GM12878 (cell line): ENCODE data around the gene RAET1G. TPM values are rescaled to one million over a fixed set of nuclear protein-coding genes. Genes with fewer than 3 reads are reported as not detected.
"Not testable (repeated sequence)": the region's sequence is repeated elsewhere in the genome, so short reads cannot be mapped to it uniquely, and the experiment has no call there.

Experiments used
- ATAC-seq: fragments of 200-7000 bp; cut with Tn5 transposase; 3 replicates; pipeline ENCODE4 v1.9.1; 2020; ENCODE audit warnings: mild to moderate bottlenecking, moderate library complexity
- BruUV-seq: library from RNA; stranded (reverse); fragments of 400-500 nt; replicated peaks from 2 replicates; lab custom pipeline; 2021; lab: Mats Ljungman, UMichigan
- CTCF ChIA-PET: fragments of 300-600 bp; sonication (Branson Sonifier 250); formaldehyde crosslinking; extraction: SDS; loops from one replicate; lab custom pipeline; 2021; ENCODE audit warnings: inconsistent platforms; lab: Yijun Ruan, JAX
- POLR2A ChIA-PET: fragments of 350-600 bp; formaldehyde crosslinking; extraction: SDS; loops from one replicate; lab custom pipeline; 2021; ENCODE audit warnings: inconsistent platforms; lab: Charles Lee
- RAD21 ChIA-PET: fragments of 300-600 bp; sonication (Branson Sonifier 250); formaldehyde crosslinking; loops from one replicate; lab custom pipeline; 2023; ENCODE audit warnings: antibody characterized with exemption; ENCODE audit not compliant: unreplicated experiment; lab: Charles Lee
- SMC1A ChIA-PET: fragments of 300-600 bp; sonication (Branson Sonifier 250); formaldehyde crosslinking; loops from one replicate; lab custom pipeline; 2023; ENCODE audit not compliant: unreplicated experiment, uncharacterized antibody; lab: Charles Lee
- DNase-seq: peaks from one replicate; pipeline ENCODE4 v3.0.0-alpha.2; 2011; ENCODE audit warnings: low read depth, low spot score
- FAIRE-seq: peaks from 3 replicates; lab custom pipeline; 2011; peaks lifted over from hg19 to GRCh38; lab: Jason Lieb, UNC
- H2AFZ ChIP-seq: 2 replicates; pipeline ENCODE4 v1.6.0; 2011; ENCODE audit warnings: low read depth, low read length, control low read depth; ENCODE audit not compliant: control insufficient read depth
- H3K27ac ChIP-seq: 2 replicates; pipeline ENCODE4 v1.5.1; 2011; ENCODE audit warnings: control low read depth; ENCODE audit not compliant: control insufficient read depth, insufficient read depth
- H3K27me3 ChIP-seq, 2 experiments: replicated peaks in 1 of 2; 2 replicates each; pipeline versions ENCODE4 v1.6.0 to v1.6.1; 2011; ENCODE audit warnings: low read length in 1 of 2; ENCODE audit not compliant: control insufficient read depth in 2 of 2, insufficient read depth in 2 of 2
- H3K36me3 ChIP-seq, 2 experiments: 2 replicates each; pipeline ENCODE4 v1.5.1; 2011; ENCODE audit warnings: low read length in 1 of 2; ENCODE audit not compliant: control insufficient read depth in 2 of 2, insufficient read depth in 2 of 2
- H3K4me1 ChIP-seq: 2 replicates; pipeline ENCODE4 v1.6.1; 2011; ENCODE audit warnings: mild to moderate bottlenecking, low read length, moderate library complexity, mixed read lengths; ENCODE audit not compliant: control insufficient read depth, insufficient read depth
- H3K4me2 ChIP-seq: 2 replicates; pipeline ENCODE4 v1.6.0; 2011; ENCODE audit warnings: control low read depth; ENCODE audit not compliant: control insufficient read depth, insufficient read depth
- H3K4me3 ChIP-seq: fragments of 200-600 bp; sonication (generic); 2 replicates; pipeline ENCODE4 v1.5.1; 2016
- H3K79me2 ChIP-seq: 2 replicates; pipeline ENCODE4 v1.6.0; 2011; ENCODE audit warnings: low read length; ENCODE audit not compliant: control insufficient read depth, insufficient read depth
- H3K9ac ChIP-seq: 2 replicates; pipeline ENCODE4 v1.8.0; 2011; ENCODE audit warnings: low read length, control low read depth, mixed read lengths; ENCODE audit not compliant: control insufficient read depth, insufficient read depth
- H3K9me3 ChIP-seq: replicated peaks from 3 replicates; pipeline ENCODE4 v1.5.1; 2011; ENCODE audit warnings: mild to moderate bottlenecking, low read length; ENCODE audit not compliant: control insufficient read depth, insufficient read depth
- H4K20me1 ChIP-seq: 2 replicates; pipeline ENCODE4 v1.6.0; 2011; ENCODE audit not compliant: control insufficient read depth, insufficient read depth
- BACH1 ChIP-seq: fragments of 450-650 bp; IDR thresholded peaks from 2 replicates; pipeline ENCODE4 v1.6.1; 2017; ENCODE audit warnings: mild to moderate bottlenecking, borderline replicate concordance
- HDAC2 ChIP-seq: fragments of 200-600 bp; sonication (generic); IDR thresholded peaks from 2 replicates; pipeline ENCODE4 v1.6.1; 2017
- NFYA ChIP-seq: IDR thresholded peaks from 2 replicates; pipeline ENCODE4 v1.6.1; 2011; ENCODE audit warnings: low read depth, mild to moderate bottlenecking, low read length, improper control_type of control experiment, borderline replicate concordance
- RAD21 ChIP-seq: IDR thresholded peaks from 2 replicates; pipeline ENCODE4 v1.6.1; 2011; ENCODE audit warnings: mild to moderate bottlenecking, low read depth, low read length, moderate library complexity; ENCODE audit not compliant: insufficient read depth
- STAT3 ChIP-seq: IDR thresholded peaks from 2 replicates; pipeline ENCODE4 v1.6.1; 2011; ENCODE audit warnings: low read depth, low read length, improper control_type of control experiment
- SUPT20H ChIP-seq: IDR thresholded peaks from 2 replicates; pipeline ENCODE4 v1.6.1; 2011; ENCODE audit warnings: low read depth, mild to moderate bottlenecking, low read length, moderate library complexity, borderline replicate concordance; ENCODE audit not compliant: control insufficient read depth
- TBL1XR1 ChIP-seq: IDR thresholded peaks from 2 replicates; pipeline ENCODE4 v1.6.1; 2012; ENCODE audit warnings: low read depth, low read length, improper control_type of control experiment
- WGBS: methylation state at CpG from one replicate; pipeline ENCODE4 v1.1.6; 2016; ENCODE audit warnings: low lambda C conversion rate; ENCODE audit not compliant: insufficient replicate concordance, insufficient coverage; ENCODE audit errors: missing lambda C conversion rate; 5-methylcytosine and 5-hydroxymethylcytosine counted together
- in situ Hi-C: fragments of 300-500 bp; cut with MboI; formaldehyde crosslinking; loops from 9 replicates; pipeline ENCODE4 v1.14.3; 2018; ENCODE audit warnings: mixed read lengths
- intact Hi-C: fragments of 100-400 bp; cut with micrococcal nuclease; formaldehyde crosslinking; loops from one replicate; pipeline ENCODE4 v1.14.2; 2022; ENCODE audit not compliant: unreplicated experiment
- polyA plus RNA-seq, 11 experiments: library from polyadenylated mRNA; depleted of rRNA in 4 of 11; unstranded in 6 of 11; stranded (reverse) in 5 of 11; fragments of >200 nt; fragmentation: Nextera tagmentation in 4 of 11; fragmentation: Illumina TruSeq in 1 of 11; extraction: Ambion mirVana in 4 of 11; extraction: Trizol in 1 of 11; gene quantifications; 1 replicate in 1 of 11; 2 replicates in 10 of 11; pipeline versions ENCODE4 v1.2.1 to v1.2.3, GENCODE V29; 2011 to 2016; ENCODE audit warnings: inconsistent platforms in 2 of 11, missing spikeins in 2 of 11, low read depth in 1 of 11
- total RNA-seq, 4 experiments: library from RNA; depleted of rRNA in 3 of 4; stranded (reverse); fragments of >200 nt in 3 of 4; fragmentation: Illumina TruSeq in 1 of 4; extraction: Trizol in 1 of 4; gene quantifications; 2 replicates each; pipeline versions ENCODE4 v1.2.1 to v1.2.3, GENCODE V29; 2013 to 2021

RAET1G gene
- total and polyA plus RNA-seq, 10 of the 15 experiments (the other 5 are each of a cell fraction or from before 2014, with no cell fraction given), result not detected

GRCh38 chr6:149948616-149949015, 25.7 kb upstream of the RAET1G start (continued):
- TF ChIP-seq SUPT20H (no peak), HDAC2 (no peak), TBL1XR1 (no peak)

- TF ChIP-seq RAD21 (no peak), BACH1 (no peak), NFYA (no peak), STAT3 (no peak)
- SMC1A ChIA-PET, result no interaction called here
- no peaks in the 10 kb centered on the region for H3K4me1 ChIP-seq
- no peak overlapping the region for H3K9ac ChIP-seq
- POLR2A ChIA-PET, result no interaction called here
- H3K4me2 ChIP-seq, result no peak overlapping the region
- no peaks in the 10 kb centered on the region for H3K79me2 ChIP-seq
- H4K20me1 ChIP-seq, result no peaks in the 10 kb centered on the region
- intact Hi-C loops (no loop called here), in situ Hi-C loops (no loop called here)
- FAIRE-seq, result no peak
- no peak overlapping the region for H2AFZ ChIP-seq
- H3K4me3 ChIP-seq, result no peak overlapping the region
- 0% methylated on average over 1 of the region's 1 CpG for WGBS
- no peak for DNase-seq
- no peak for ATAC-seq
- no peak overlapping the region for H3K27ac ChIP-seq
- RAD21 ChIA-PET, result no interaction called here
- CTCF ChIA-PET, result no interaction called here
- no peaks in the 10 kb centered on the region for H3K36me3 ChIP-seq
- no TSS peak for BruUV-seq
- no peaks in the 10 kb centered on the region for H3K9me3 ChIP-seq
- peaks cover 0 to 5% of the 10 kb centered on the region in 2 experiments; a peak in 3 of 4 replicates for H3K27me3 ChIP-seq
These were observed 25.1 kb upstream of the RAET1G start for GRCh38 chr6:149948011-149948410.

GRCh38 chr6:149947533-149947932, 24.6 kb upstream of the RAET1G start:
- H3K79me2 ChIP-seq, FAIRE-seq, SMC1A ChIA-PET, H3K27ac ChIP-seq, H3K4me3 ChIP-seq, H3K9ac ChIP-seq, DNase-seq, BruUV-seq, H3K36me3 ChIP-seq, H3K4me1 ChIP-seq, H4K20me1 ChIP-seq, POLR2A ChIA-PET, H3K27me3 ChIP-seq, intact Hi-C loops, H3K9me3 ChIP-seq, H2AFZ ChIP-seq, H3K4me2 ChIP-seq, in situ Hi-C loops, RAD21 ChIA-PET, ATAC-seq, CTCF ChIA-PET: not testable (repeated sequence)
- WGBS, result no CpG with 5 or more reads among the region's 1 CpG

GRCh38 chr6:149946631-149947030, 23.7 kb upstream of the RAET1G start:
- H3K4me3 ChIP-seq, ATAC-seq, H3K4me1 ChIP-seq, H2AFZ ChIP-seq, DNase-seq, H3K27me3 ChIP-seq, H3K36me3 ChIP-seq, intact Hi-C loops, H3K4me2 ChIP-seq, H3K9me3 ChIP-seq, H3K79me2 ChIP-seq, H3K9ac ChIP-seq, H3K27ac ChIP-seq, POLR2A ChIA-PET, in situ Hi-C loops, RAD21 ChIA-PET, BruUV-seq, SMC1A ChIA-PET, H4K20me1 ChIP-seq: not testable (repeated sequence)
- CTCF ChIA-PET, result interaction anchor here (0.9 kb wide), 1 partner anchor 70 kb away, joined by 3 read pairs; no protein-coding TSS in a partner anchor
- WGBS, result 49% methylated on average over 7 of the region's 7 CpGs
- peak; percentile 61 for FAIRE-seq
